Neural crest cell (in vitro differentiated cells): ENCODE data around the gene ZXDC. TPM values are rescaled to one million over a fixed set of nuclear protein-coding genes. Genes with fewer than 3 reads are reported as not detected.

Experiments
- DNase-seq: peaks from one replicate; pipeline ENCODE4 v3.0.0; 2021; ENCODE audit warnings: low read depth, mixed read lengths, low spot score
- H3K27ac Mint-ChIP-seq: one replicate; pipeline ENCODE4 v1.8.0; 2021; ENCODE audit warnings: mild to moderate bottlenecking, mixed read lengths; ENCODE audit not compliant: unreplicated experiment
- H3K27me3 Mint-ChIP-seq: 2 replicates; pipeline ENCODE4 v1.8.0; 2021; ENCODE audit warnings: low read depth, mild to moderate bottlenecking, mixed read lengths
- H3K36me3 Mint-ChIP-seq: 2 replicates; pipeline ENCODE4 v1.8.0; 2021; ENCODE audit warnings: low read depth, mild to moderate bottlenecking, mixed read lengths
- H3K4me1 Mint-ChIP-seq: 2 replicates; pipeline ENCODE4 v1.8.0; 2021; ENCODE audit warnings: mixed read lengths
- H3K4me3 Mint-ChIP-seq: one replicate; pipeline ENCODE4 v1.8.0; 2021; ENCODE audit warnings: mild to moderate bottlenecking, mixed read lengths
- H3K9me3 Mint-ChIP-seq: 2 replicates; pipeline ENCODE4 v1.8.0; 2021; ENCODE audit warnings: mixed read lengths
- CTCF ChIP-seq: fragments of 200-600 bp; sonication (generic); conservative IDR thresholded peaks from 2 replicates; pipeline ENCODE4 v1.5.0; 2021; ENCODE audit warnings: antibody characterized with exemption, mild to moderate bottlenecking
- total RNA-seq: library from RNA; stranded (reverse); gene quantifications from 2 replicates; pipeline ENCODE4 v1.2.1, GENCODE V29; 2021

The ZXDC gene
- total RNA-seq, 1 donor from 2014 or later, result 34.3 TPM

GRCh38 chr3:126495786-126496185 is 20.1 kb upstream of the ZXDC start:
- Mint-ChIP-seq H3K4me1 (no peaks in the 10 kb centered on the region), H3K27ac (no peak overlapping the region), H3K27me3 (no peaks in the 10 kb centered on the region), H3K36me3 (no peaks in the 10 kb centered on the region), H3K4me3 (no peak overlapping the region), H3K9me3 (no peaks in the 10 kb centered on the region)
- DNase-seq, result no peak
- TF ChIP-seq CTCF, result no peak

- no peaks in the 10 kb centered on the region for H3K27me3 Mint-ChIP-seq
Measured at GRCh38 chr3:126494970-126495230, 19.2 kb upstream of the ZXDC start.

GRCh38 chr3:126494204-126494969 is 18.7 kb upstream of the ZXDC start:
- Mint-ChIP-seq H3K9me3 (no peaks in the 10 kb centered on the region), H3K27me3 (no peaks in the 10 kb centered on the region), H3K36me3 (no peaks in the 10 kb centered on the region), H3K4me1 (peaks cover 2% of the 10 kb centered on the region), H3K27ac (peak overlapping the region; percentile 67), H3K4me3 (no peak overlapping the region)
- no peak for TF ChIP-seq CTCF
- DNase-seq, result no peak

More at GRCh38 chr3:126494970-126495230, 19.2 kb upstream of the ZXDC start:
- DNase-seq, result no peak
- TF ChIP-seq CTCF, result no peak
- Mint-ChIP-seq H3K4me1 (no peaks in the 10 kb centered on the region), H3K9me3 (no peaks in the 10 kb centered on the region), H3K4me3 (no peak overlapping the region), H3K36me3 (no peaks in the 10 kb centered on the region), H3K27ac (peak overlapping the region; percentile 19)

DNA sequence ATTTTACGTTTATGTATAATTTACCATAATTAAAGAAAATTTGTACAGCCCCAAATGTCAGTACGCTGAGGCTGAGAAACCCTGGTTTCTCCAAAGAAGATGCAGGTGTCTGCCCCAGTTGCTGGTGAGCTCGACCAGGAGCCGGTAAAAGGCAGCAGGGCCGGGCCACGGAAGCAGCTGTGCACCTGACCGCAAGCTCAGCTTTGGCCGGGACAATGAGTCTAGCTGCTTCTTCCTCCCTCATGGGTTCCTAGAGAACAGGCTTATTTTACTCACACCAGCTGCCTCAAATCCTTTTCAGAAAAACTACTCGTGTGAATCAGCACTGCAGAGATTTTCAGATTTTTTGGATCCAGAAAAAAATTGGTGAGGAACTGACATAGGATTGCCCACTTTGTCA is 18.0 kb upstream of the ZXDC start:
- Mint-ChIP-seq H3K4me1 (peaks cover 4% of the 10 kb centered on the region), H3K4me3 (no peak overlapping the region), H3K27ac (no peak overlapping the region), H3K9me3 (no peaks in the 10 kb centered on the region), H3K36me3 (no peaks in the 10 kb centered on the region), H3K27me3 (no peaks in the 10 kb centered on the region)
- DNase-seq, result no peak
- no peak for TF ChIP-seq CTCF

DNA sequence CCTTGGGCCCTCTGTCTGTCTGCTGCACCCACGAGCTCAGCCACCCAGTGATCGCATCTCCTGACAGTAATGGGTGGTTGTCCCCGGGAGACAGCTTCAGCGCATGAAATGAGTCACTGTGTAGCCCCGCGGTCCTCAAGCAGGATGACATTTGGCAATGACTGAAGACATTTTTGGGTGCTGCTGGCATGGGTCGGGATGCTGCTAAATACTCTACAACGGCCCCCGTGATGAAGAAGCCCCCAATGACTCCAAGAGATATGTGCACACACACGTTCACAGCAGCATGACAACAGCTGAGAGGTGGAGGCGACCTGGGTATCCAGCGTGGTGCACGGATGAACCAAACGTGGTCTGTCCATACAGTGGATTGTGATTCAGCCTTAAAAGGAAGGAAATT is 17.4 kb upstream of the ZXDC start:
- no peak overlapping the region for H3K4me3 Mint-ChIP-seq
- H3K4me1 Mint-ChIP-seq, result peaks cover 7% of the 10 kb centered on the region
- no peaks in the 10 kb centered on the region for H3K36me3 Mint-ChIP-seq
- no peak overlapping the region for H3K27ac Mint-ChIP-seq
- no peak for TF ChIP-seq CTCF
- H3K27me3 Mint-ChIP-seq, result no peaks in the 10 kb centered on the region
- no peaks in the 10 kb centered on the region for H3K9me3 Mint-ChIP-seq
- no peak for DNase-seq
